GM20000 (cell line): Measurements from ENCODE around the gene SC5D.
A peak's percentile ranks its signal among the peaks of the same experiment; 100 is the strongest.

Source experiments
- DNase-seq: peaks from one replicate; pipeline ENCODE4 v3.0.0; 2012; ENCODE audit warnings: low spot score
- TF ChIP-seq, protein P1 (sequence below): IDR thresholded peaks from 2 replicates; pipeline ENCODE4 v1.5.1; 2012; ENCODE audit warnings: mild to moderate bottlenecking, control low read depth; ENCODE audit errors: extremely low read depth, missing control alignments

SC5D gene, protein sequence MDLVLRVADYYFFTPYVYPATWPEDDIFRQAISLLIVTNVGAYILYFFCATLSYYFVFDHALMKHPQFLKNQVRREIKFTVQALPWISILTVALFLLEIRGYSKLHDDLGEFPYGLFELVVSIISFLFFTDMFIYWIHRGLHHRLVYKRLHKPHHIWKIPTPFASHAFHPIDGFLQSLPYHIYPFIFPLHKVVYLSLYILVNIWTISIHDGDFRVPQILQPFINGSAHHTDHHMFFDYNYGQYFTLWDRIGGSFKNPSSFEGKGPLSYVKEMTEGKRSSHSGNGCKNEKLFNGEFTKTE

DNA sequence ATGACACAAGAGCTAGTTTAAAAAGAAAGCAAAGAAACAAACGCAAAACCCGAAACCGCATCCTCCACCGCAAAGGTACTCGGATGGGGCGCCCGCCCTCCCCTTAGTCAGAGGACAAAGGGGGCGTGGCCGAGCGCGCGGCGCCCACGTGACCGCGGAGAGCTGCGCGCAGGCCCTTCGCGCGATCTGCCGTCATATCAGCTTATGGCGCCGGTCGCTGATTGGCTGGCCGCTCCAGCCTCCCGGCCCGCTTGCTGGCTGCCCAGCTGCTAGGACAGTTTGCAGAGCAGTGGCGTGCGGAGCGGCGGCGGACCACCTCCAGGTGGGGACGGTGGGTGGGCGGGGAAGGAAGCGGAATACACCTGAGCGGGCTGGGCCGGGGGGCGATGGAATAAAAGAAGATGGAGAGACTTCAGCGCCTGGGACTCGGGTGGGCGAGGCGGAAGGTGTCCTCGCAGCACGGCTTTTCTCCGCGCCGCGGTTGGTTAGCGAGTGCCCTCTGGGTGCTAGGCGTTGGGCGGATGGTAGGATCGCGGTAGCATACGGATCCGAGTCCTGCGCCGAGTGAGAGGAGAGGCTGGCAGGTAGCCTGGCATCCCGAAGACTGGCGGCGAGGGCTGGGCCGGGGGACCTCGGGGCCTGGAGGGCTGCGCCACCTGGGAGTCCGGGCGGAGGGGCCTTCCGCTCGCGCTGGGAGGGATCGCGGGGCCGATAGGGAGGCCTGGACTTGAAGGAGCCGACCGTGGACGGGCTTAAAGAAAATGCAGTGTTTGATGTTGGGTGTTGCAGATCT is at the start of gene SC5D:
Gene SC5D (plus strand): TSS at position 277 of the 793 bp plus-strand sequence. CDS start 10,605 bp downstream, outside the sequence.
- TF ChIP-seq, protein P1, sequence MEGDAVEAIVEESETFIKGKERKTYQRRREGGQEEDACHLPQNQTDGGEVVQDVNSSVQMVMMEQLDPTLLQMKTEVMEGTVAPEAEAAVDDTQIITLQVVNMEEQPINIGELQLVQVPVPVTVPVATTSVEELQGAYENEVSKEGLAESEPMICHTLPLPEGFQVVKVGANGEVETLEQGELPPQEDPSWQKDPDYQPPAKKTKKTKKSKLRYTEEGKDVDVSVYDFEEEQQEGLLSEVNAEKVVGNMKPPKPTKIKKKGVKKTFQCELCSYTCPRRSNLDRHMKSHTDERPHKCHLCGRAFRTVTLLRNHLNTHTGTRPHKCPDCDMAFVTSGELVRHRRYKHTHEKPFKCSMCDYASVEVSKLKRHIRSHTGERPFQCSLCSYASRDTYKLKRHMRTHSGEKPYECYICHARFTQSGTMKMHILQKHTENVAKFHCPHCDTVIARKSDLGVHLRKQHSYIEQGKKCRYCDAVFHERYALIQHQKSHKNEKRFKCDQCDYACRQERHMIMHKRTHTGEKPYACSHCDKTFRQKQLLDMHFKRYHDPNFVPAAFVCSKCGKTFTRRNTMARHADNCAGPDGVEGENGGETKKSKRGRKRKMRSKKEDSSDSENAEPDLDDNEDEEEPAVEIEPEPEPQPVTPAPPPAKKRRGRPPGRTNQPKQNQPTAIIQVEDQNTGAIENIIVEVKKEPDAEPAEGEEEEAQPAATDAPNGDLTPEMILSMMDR: no peak
- peak; percentile 94 for DNase-seq

DNA sequence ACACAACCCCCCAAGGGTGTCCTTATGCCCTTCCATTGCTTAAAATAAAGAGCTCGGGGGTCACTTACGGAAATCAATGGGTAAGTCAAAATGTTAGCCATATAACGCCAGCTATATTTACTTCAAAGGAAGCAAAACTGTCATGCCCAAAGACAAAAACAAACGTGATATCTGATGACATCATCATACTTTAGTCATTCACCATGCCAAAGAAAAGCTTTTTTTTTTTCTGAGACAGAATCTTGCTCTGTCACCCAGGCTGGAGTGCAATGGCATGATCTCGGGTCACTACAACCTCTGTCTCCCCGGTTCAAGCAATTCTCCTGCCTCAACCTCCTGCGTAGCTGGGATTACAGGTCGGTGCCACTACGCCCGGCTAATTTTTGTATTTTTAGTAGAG is 47.7 kb upstream of the SC5D start:
- TF ChIP-seq, protein P1: no peak
- no peak for DNase-seq

DNA sequence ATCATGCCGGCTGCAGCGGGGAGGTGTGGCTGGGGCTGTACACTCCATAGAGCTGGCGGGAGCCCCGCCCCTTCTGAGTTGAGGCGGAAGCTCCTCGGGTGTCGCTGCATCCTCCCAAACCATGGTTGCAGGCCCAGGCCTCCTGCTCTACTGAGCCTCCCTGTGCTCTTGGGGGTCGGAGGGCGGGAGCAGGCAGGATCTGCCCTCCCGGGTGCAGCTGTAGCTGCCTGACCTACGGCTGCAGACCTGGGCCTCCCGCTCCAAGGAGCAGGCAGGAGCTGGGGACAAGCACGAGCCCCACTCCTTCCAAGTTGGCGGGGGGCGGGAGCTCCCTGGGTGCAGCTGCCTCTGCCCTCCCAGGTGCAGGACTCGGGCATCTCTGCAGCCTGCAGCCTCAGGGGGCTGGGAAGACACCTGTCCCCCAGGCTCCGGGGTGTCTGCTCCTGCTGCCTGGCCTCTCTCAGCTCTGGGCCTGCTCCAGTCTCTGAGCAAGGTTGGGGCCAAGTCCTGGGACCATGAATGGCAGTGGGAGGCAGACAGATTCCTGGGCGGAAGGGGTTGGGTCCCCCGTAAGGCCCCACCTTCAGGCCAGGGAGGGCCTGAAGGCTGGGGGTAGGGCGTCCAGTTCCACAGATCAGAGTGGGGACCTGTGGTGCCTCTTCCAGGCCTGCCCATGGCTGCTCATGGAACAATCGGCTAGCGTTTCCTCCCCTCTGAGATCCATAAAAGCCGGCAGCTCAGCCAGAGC is 46.4 kb upstream of the SC5D start:
- no peak for DNase-seq
- TF ChIP-seq, protein P1: no peak

DNA sequence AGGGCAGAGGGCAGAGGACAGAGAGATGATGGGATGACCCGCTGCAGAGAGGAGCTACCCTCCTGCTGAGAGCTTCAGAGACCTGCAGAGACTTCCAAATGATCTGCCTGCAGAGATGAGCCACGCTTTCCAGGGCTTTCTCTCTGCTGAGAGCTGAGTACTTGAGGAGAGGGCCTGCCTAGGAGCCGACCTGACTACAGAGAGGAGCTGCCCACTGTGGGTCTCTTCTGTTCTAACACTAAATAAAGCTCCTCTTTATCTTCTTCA is 45.9 kb upstream of the SC5D start:
- no peak for DNase-seq
- TF ChIP-seq, protein P1: no peak

DNA sequence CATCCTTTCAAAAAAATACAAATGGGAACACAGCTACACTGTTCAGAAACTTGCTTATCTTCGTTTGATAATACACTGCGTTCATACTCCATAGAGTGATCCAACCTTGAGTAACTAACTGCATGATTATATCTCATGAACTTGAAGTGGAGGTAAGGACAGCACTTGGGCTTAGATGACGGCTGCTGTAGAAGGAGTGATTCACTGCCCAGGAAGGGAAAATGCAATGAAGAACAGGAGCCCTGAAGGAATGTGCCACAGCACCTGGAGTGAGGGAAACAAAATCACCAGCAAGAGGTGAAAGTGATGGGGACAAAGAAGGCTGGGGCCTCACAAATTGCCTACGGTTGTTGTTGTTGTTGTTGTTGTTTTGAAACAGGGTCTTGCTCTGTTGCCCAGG is 44.1 kb upstream of the SC5D start:
- DNase-seq: no peak
- TF ChIP-seq, protein P1: no peak

DNA sequence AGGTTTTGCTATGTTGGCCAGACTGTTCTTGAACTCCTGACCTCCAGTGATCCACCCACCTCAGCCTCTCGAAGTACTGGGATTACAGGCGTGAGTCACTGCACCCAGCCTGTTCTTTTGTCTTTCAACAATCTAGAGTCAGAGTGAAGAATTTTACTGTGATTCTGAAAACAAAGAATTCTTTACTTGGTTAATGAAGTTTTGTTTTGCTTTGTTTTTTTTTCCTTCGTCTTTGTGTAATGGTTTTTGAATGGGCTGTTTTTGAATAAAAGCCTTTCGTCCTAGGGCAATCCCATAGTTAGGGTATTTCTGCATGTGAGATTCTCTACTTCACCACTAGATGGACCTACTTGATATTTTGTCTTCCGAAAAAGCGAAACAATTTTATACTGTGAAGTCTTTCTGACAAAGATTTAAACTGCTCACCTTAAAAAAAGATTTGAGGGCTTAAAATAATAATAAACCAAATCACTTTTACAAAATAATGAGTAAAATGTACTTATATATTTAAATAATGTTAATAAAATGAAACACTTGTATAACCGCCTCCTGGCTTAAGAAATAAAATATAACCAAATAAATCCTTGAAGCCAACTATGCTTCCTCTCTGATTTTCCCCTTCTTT is 43.4 kb upstream of the SC5D start:
- TF ChIP-seq, protein P1: peak; percentile 56
- DNase-seq: peak; percentile 63
